Measurements from ENCODE around the gene CHIC2.

Gene CHIC2

GRCh38 chr4:54061873-54062272, 2.5 kb downstream of the CHIC2 start:
- TF ChIP-seq CTCF (IDR thresholded peaks at IDR 0.05) = no peak

DNA sequence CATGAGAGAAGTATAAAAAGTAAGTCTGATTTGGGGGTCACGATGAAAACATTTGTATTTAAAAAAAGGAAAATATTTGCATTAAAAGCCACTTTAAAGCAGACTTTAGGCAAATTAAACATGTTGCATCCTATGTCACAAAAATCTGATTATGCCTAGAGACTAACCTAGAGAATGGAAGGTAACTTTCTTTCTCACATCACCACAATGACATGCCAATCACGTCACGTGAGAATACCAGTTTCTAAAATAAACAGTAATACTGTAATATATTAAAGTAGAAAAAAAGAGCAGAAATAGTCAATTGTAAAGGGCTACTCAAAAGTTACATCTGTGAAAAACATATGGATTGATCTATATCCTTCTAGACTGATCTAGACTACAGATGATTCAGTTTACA, 3.3 kb downstream of the CHIC2 start:
- TF ChIP-seq CTCF (IDR thresholded peaks at IDR 0.05) = no peak

GRCh38 chr4:54060116-54060515, 4.3 kb downstream of the CHIC2 start:
- TF ChIP-seq CTCF (IDR thresholded peaks at IDR 0.05) = no peak

- no peak for TF ChIP-seq CTCF (IDR thresholded peaks at IDR 0.05)
Measured at GRCh38 chr4:54058171-54058570, 6.2 kb downstream of the CHIC2 start.

DNA sequence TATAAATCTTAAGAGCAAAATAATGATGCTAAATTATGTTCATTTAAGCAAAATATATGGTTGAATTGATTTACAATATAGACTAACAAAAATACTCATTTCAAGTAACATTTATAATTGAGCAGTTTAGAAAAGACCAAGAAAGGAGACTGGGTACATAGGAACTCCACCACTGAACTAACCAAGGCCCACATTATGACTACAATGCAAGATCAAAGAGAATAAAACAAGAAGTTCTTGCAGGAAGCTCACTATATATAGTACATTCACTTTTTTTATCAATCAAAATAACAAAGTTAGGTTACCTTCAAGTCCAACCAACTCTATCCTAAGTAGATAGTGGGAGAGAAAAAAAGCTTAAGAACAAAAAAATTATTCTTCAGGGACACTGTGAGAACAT, 8.0 kb downstream of the CHIC2 start:
- TF ChIP-seq CTCF (IDR thresholded peaks at IDR 0.05) = no peak

- no peak for TF ChIP-seq CTCF (IDR thresholded peaks at IDR 0.05)
Measured at GRCh38 chr4:54055494-54055893, 8.9 kb downstream of the CHIC2 start.

DNA sequence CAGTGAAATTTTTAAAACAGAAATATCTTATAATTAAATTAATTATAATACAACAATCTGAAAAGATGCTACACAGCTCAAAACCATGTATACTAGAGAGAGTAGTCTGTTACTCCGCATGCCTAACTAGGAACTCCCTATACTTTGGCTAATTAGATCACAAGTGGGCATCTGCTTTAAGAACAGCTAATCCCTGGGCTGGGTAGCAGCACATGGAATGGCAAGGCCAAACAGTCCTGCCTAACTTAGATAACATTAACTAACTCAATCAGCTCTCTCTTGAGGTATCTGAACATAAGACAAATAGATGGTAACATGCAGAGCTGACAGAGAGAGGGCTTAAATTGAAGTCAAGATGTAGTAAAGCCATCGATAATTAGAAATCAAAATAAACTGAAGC, 9.9 kb downstream of the CHIC2 start:
- no peak for TF ChIP-seq CTCF (IDR thresholded peaks at IDR 0.05)

- TF ChIP-seq CTCF (IDR thresholded peaks at IDR 0.05) = no peak
Measured at GRCh38 chr4:54050214-54050904, 14.0 kb downstream of the CHIC2 start.

Data from LNCAP (cell line).